NT2/D1 (cell line): Measurements from ENCODE around the gene TBC1D5.

Source experiments
- SUZ12 ChIP-seq: IDR thresholded peaks from 2 replicates; pipeline ENCODE4 v1.6.1; 2011; ENCODE audit not compliant: insufficient read length, insufficient read depth; ENCODE audit errors: extremely low read depth
- YY1 ChIP-seq: IDR thresholded peaks from 2 replicates; pipeline ENCODE4 v1.6.1; 2011; ENCODE audit not compliant: insufficient read length, insufficient read depth
- ZNF274 ChIP-seq: IDR thresholded peaks from 2 replicates; pipeline ENCODE4 v1.6.1; 2011; ENCODE audit warnings: mild to moderate bottlenecking, low read depth, low read length

DNA sequence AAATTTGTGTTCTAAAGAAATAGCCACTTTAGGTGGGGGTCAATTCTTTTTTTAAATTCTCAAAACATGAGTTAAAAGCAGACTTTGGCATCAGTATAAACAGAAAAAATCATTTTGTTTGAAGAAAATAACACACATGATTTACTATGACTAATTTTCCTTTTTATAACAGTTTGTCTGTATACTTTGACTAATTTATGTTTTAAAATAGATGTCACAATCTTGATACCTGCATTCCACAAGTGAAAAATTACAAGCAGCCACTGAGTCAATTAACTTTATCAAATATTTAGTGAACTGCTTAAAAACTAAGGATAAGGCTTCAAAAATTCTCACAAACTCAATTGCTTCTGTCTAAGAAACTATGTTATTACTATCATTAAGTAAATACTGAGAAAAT is 235.0 kb downstream of the TBC1D5 start:
- no peak for TF ChIP-seq ZNF274
- TF ChIP-seq YY1: no peak
- no peak for TF ChIP-seq SUZ12
